ENCODE results near the gene NBPF11.
"Not testable (repeated sequence)": the region's sequence is repeated elsewhere in the genome, so short reads cannot be mapped to it uniquely, and the experiment has no call there.

The NBPF11 gene, protein sequence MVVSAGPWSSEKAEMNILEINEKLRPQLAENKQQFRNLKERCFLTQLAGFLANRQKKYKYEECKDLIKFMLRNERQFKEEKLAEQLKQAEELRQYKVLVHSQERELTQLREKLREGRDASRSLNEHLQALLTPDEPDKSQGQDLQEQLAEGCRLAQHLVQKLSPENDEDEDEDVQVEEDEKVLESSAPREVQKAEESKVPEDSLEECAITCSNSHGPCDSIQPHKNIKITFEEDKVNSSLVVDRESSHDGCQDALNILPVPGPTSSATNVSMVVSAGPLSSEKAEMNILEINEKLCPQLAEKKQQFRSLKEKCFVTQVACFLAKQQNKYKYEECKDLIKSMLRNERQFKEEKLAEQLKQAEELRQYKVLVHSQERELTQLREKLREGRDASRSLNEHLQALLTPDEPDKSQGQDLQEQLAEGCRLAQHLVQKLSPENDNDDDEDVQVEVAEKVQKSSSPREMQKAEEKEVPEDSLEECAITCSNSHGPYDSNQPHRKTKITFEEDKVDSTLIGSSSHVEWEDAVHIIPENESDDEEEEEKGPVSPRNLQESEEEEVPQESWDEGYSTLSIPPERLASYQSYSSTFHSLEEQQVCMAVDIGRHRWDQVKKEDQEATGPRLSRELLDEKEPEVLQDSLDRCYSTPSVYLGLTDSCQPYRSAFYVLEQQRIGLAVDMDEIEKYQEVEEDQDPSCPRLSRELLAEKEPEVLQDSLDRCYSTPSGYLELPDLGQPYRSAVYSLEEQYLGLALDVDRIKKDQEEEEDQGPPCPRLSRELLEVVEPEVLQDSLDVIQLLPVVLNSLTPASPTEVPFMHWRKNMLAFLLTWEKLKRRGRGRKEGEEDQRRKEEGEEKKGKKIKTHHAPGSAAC

GRCh38 chr1:148151911-148152656 lies at the start of gene NBPF11:
NBPF11 (minus strand) TSS chr1:148152281; CDS start chr1:148127003, 25,278 bp downstream.
- H3K27ac ChIP-seq: peak within 1 kb of the TSS; percentile 88

DNA sequence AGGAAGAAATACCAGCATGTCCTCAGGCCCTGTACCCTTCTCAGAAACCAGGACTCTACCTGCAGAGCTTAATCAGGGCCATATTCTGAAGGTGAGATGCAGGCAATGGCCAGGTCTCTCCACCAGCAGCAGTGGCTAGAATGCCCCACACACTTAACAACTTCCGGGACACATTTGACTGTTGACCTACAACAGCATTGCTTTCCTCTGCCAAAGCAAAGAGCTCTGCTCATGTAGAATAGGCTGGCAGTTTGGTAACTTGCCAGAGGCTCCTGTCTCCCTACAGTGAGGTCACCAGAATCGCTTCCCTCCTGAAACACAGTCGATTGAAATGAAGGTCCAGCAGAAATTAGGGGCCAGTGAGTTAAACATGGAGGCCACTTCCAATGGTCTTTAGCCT lies 45.3 kb upstream of the NBPF11 start:
- H3K27ac ChIP-seq: not testable (repeated sequence)

GRCh38 chr1:148196949-148197348 lies 44.9 kb upstream of the NBPF11 start:
- not testable (repeated sequence) for H3K27ac ChIP-seq

- H3K27ac ChIP-seq: not testable (repeated sequence)
These were observed 43.0 kb upstream of the NBPF11 start for GRCh38 chr1:148195115-148195514.

- H3K27ac ChIP-seq: not testable (repeated sequence)
These were observed 36.7 kb upstream of the NBPF11 start for GRCh38 chr1:148188768-148189167.

- not testable (repeated sequence) for H3K27ac ChIP-seq
These were observed 26.6 kb upstream of the NBPF11 start for GRCh38 chr1:148178682-148179081.

GRCh38 chr1:148175414-148175813 lies 23.3 kb upstream of the NBPF11 start:
- H3K27ac ChIP-seq: not testable (repeated sequence)

DNA sequence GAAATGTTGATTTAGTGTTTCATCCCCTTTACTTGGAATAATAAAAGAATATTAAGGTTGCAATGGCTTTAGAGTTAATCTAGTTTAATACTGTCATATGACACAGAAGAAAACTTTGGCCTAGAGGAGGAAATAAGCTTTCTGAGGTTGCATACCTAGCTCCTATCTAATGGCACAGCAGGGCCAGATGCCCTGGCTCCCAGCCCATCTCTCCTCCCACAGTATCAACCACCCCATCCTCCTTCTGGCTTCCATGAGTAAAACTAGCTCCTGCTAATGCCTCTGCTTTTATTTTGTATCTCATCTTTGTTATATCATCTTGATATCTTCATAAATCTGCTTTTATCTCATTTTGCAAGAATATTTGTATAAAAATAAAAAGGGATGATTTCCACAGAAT lies 19.9 kb upstream of the NBPF11 start:
- H3K27ac ChIP-seq: not testable (repeated sequence)

DNA sequence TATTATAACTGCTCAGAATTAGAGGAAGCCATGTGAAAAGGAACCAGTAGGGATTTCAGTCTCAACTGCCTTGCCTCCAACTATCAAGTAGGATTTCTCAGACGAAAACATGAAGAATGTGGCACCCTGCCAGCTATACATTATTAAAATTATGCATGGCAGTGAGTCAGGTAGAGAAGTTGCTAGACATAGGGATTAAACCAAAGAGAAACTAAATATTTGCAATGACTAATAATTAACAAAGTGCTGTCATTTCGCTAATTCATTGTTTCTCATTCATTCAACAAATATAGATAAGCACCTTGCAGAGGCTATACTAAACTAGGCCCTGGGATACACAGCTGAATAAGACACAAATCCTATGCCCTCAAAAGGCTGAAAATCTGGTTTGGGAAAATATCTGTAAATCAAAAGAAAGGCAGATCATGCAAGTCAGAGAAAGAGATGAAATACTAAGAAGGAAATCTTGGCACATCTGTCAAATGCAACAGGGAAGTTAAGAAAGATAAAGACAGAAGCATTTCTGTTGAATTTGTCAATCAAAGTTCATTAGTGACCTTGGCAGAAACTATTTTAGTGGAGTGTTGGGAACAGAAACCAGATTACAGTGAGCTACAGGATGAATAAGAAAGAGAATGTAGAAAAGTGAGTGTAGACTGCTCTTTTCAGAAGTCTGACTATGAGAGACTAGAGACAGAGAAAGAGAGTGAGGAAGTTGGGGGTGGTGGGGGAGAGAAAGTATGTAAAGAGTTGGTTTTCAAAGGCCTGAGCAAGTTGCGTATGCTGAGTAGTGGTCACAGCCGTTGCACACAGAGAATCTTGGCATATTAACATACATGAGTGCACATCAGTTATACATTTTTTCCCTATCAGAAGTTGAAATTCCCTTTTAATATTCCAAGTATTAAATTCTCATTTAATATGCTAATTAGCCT lies 14.7 kb upstream of the NBPF11 start:
- TF ChIP-seq, protein P1, sequence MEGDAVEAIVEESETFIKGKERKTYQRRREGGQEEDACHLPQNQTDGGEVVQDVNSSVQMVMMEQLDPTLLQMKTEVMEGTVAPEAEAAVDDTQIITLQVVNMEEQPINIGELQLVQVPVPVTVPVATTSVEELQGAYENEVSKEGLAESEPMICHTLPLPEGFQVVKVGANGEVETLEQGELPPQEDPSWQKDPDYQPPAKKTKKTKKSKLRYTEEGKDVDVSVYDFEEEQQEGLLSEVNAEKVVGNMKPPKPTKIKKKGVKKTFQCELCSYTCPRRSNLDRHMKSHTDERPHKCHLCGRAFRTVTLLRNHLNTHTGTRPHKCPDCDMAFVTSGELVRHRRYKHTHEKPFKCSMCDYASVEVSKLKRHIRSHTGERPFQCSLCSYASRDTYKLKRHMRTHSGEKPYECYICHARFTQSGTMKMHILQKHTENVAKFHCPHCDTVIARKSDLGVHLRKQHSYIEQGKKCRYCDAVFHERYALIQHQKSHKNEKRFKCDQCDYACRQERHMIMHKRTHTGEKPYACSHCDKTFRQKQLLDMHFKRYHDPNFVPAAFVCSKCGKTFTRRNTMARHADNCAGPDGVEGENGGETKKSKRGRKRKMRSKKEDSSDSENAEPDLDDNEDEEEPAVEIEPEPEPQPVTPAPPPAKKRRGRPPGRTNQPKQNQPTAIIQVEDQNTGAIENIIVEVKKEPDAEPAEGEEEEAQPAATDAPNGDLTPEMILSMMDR (IDR thresholded peaks at IDR 0.05): no peak
- TF ChIP-seq ZFX (IDR thresholded peaks at IDR 0.05; ENCODE audit: borderline replicate concordance): no peak
- H3K27ac ChIP-seq: peak overlapping the region; percentile 65

- no peak overlapping the region for H3K27ac ChIP-seq
- TF ChIP-seq, protein P1 (IDR thresholded peaks at IDR 0.05): no peak
- TF ChIP-seq ZFX (IDR thresholded peaks at IDR 0.05; ENCODE audit: borderline replicate concordance): no peak
These were observed 10.3 kb upstream of the NBPF11 start for GRCh38 chr1:148162363-148162762.

GRCh38 chr1:148161053-148161901 lies 9.2 kb upstream of the NBPF11 start:
- no peak overlapping the region for H3K27ac ChIP-seq
- TF ChIP-seq ZFX (IDR thresholded peaks at IDR 0.05; ENCODE audit: borderline replicate concordance): no peak

All from 22Rv1 (cell line).